Endothelial cell of umbilical vein (primary cell): Measurements from ENCODE around the gene TRMT44. TPM values are rescaled to one million over a fixed set of nuclear protein-coding genes. Genes with fewer than 3 reads are reported as not detected.

Experiments used
- BruUV-seq: library from RNA; stranded (reverse); fragments of 400-500 nt; replicated peaks from 2 replicates; lab custom pipeline; 2021; lab: Mats Ljungman, UMichigan
- CTCF ChIA-PET: fragments of 300-600, 350-600 bp; sonication (Branson Sonifier 250); formaldehyde crosslinking; loops from one replicate; lab custom pipeline; 2021; ENCODE audit warnings: antibody characterized with exemption, inconsistent platforms; lab: Charles Lee
- POLR2A ChIA-PET: fragments of 300-600, 350-600 bp; sonication (Branson Sonifier 250); formaldehyde crosslinking; loops from one replicate; lab custom pipeline; 2021; ENCODE audit warnings: antibody characterized with exemption, inconsistent platforms; lab: Charles Lee
- DNase-seq: peaks from one replicate; pipeline ENCODE4 v3.0.0-alpha.2; 2011; ENCODE audit warnings: low read depth, low spot score
- FAIRE-seq: peaks from 2 replicates; lab custom pipeline; 2011; peaks lifted over from hg19 to GRCh38; lab: Jason Lieb, UNC
- H2AFZ ChIP-seq: 2 replicates; pipeline ENCODE4 v1.6.0; 2012; ENCODE audit warnings: low read depth, low read length, control low read depth, inconsistent platforms
- H3K27ac ChIP-seq: 2 replicates; pipeline ENCODE4 v1.5.1; 2011; ENCODE audit warnings: low read depth, mild to moderate bottlenecking, control low read depth, low read length, moderate library complexity; ENCODE audit not compliant: insufficient read depth
- H3K27me3 ChIP-seq, 2 experiments: 2 replicates each; pipeline versions ENCODE4 v1.6.0 to v1.6.1; 2011; ENCODE audit warnings: low read length in 2 of 2, mixed read lengths in 1 of 2; ENCODE audit not compliant: control insufficient read depth in 2 of 2, insufficient read depth in 2 of 2
- H3K36me3 ChIP-seq, 2 experiments: 2 replicates in 1 of 2; 3 replicates in 1 of 2; pipeline ENCODE4 v1.5.1; 2011; ENCODE audit warnings: low read length in 2 of 2, mild to moderate bottlenecking in 1 of 2, moderate library complexity in 1 of 2; ENCODE audit not compliant: control insufficient read depth in 2 of 2, insufficient read depth in 2 of 2; ENCODE audit errors: extremely low read depth in 1 of 2
- H3K4me1 ChIP-seq: 3 replicates; pipeline ENCODE4 v1.5.1; 2011; ENCODE audit warnings: mild to moderate bottlenecking, low read length; ENCODE audit not compliant: control insufficient read depth, insufficient read depth; ENCODE audit errors: extremely low read depth
- H3K4me2 ChIP-seq: 2 replicates; pipeline ENCODE4 v1.6.1; 2011; ENCODE audit warnings: low read length, control low read depth, mixed read lengths; ENCODE audit not compliant: insufficient read depth
- H3K4me3 ChIP-seq, 3 experiments: fragments of 200-600 bp in 1 of 3; sonication (generic), shearing (Covaris generic) in 1 of 3; replicated peaks in 1 of 3; 2 replicates each; pipeline ENCODE4 v1.5.1; 2011 to 2016; ENCODE audit warnings: control low read depth in 3 of 3, low read length in 3 of 3, mild to moderate bottlenecking in 2 of 3, inconsistent platforms in 1 of 3, low read depth in 1 of 3, moderate library complexity in 1 of 3; ENCODE audit not compliant: insufficient read depth in 1 of 3
- H3K79me2 ChIP-seq: 2 replicates; pipeline ENCODE4 v1.6.0; 2012; ENCODE audit warnings: low read length, inconsistent platforms; ENCODE audit not compliant: control insufficient read depth, insufficient read depth
- H3K9ac ChIP-seq: replicated peaks from 2 replicates; pipeline ENCODE3; 2011; ENCODE audit warnings: low read length, control low read depth; ENCODE audit not compliant: insufficient read depth; ENCODE audit errors: extremely low read depth
- H3K9me1 ChIP-seq: replicated peaks from 3 replicates; pipeline ENCODE4 v1.6.0; 2011; ENCODE audit warnings: mild to moderate bottlenecking, low read length; ENCODE audit not compliant: control insufficient read depth, insufficient read depth; ENCODE audit errors: extremely low read depth
- H3K9me3 ChIP-seq: replicated peaks from 2 replicates; pipeline ENCODE4 v1.5.1; 2012; ENCODE audit warnings: low read length, inconsistent platforms; ENCODE audit not compliant: control insufficient read depth, insufficient read depth
- H4K20me1 ChIP-seq: replicated peaks from 2 replicates; pipeline ENCODE3; 2011; ENCODE audit warnings: mild to moderate bottlenecking, low read length; ENCODE audit not compliant: control insufficient read depth, insufficient read depth; ENCODE audit errors: extremely low read depth
- EZH2 ChIP-seq: IDR thresholded peaks from 2 replicates; pipeline ENCODE4 v1.6.1; 2012; ENCODE audit warnings: borderline replicate concordance, low read depth, mild to moderate bottlenecking, moderate library complexity, low read length, inconsistent platforms; ENCODE audit not compliant: severe bottlenecking
- FOS ChIP-seq: IDR thresholded peaks from 2 replicates; pipeline ENCODE4 v1.6.1; 2011; ENCODE audit warnings: mild to moderate bottlenecking, low read length, moderate library complexity, borderline replicate concordance; ENCODE audit not compliant: insufficient read depth
- GATA2 ChIP-seq: IDR thresholded peaks from 2 replicates; pipeline ENCODE4 v1.7.0; 2011; ENCODE audit warnings: low read depth, mild to moderate bottlenecking, moderate library complexity, mixed read lengths, low read length; ENCODE audit not compliant: insufficient read length, insufficient read depth
- JUN ChIP-seq: IDR thresholded peaks from 2 replicates; pipeline ENCODE4 v1.6.1; 2011; ENCODE audit warnings: borderline replicate concordance, low read depth; ENCODE audit not compliant: insufficient read length, insufficient read depth
- MYC ChIP-seq: IDR thresholded peaks from one replicate; pipeline ENCODE4 v1.6.1; 2011; ENCODE audit warnings: mild to moderate bottlenecking, low read depth, low read length
- POLR2A ChIP-seq: IDR thresholded peaks from 2 replicates; pipeline ENCODE4 v1.6.1; 2012; ENCODE audit warnings: low read depth, mild to moderate bottlenecking, control low read depth, low read length
- POLR2AphosphoS5 ChIP-seq: IDR thresholded peaks from 2 replicates; pipeline ENCODE4 v1.6.1; 2012; ENCODE audit warnings: low read depth, mild to moderate bottlenecking, control low read depth, low read length, moderate library complexity; ENCODE audit not compliant: insufficient read depth
- dilution Hi-C: fragments of 300-500 bp; cut with MboI; formaldehyde crosslinking; loops from one replicate; pipeline ENCODE4 v1.15.0; 2019; ENCODE audit warnings: low sequenced_read_pairs; ENCODE audit not compliant: extremely low pct_ligation_motif_present
- intact Hi-C: fragments of 100-400 bp; cut with micrococcal nuclease; formaldehyde crosslinking; loops from one replicate; pipeline ENCODE4 v1.10.0; 2022
- polyA plus RNA-seq, 4 experiments: library from polyadenylated mRNA; depleted of rRNA in 3 of 4; stranded (reverse) in 3 of 4; unstranded in 1 of 4; fragments of >200 nt; gene quantifications; 2 replicates each; pipeline versions ENCODE4 v1.2.1 to v1.2.3, GENCODE V29; 2011 to 2012; ENCODE audit warnings: missing spikeins in 1 of 4
- total RNA-seq: library from RNA; stranded (reverse); gene quantifications from 2 replicates; pipeline ENCODE4 v1.2.3, GENCODE V29; 2021
- TF ChIP-seq, protein P1 (sequence below): IDR thresholded peaks from 2 replicates; pipeline ENCODE4 v1.6.1; 2011; ENCODE audit not compliant: insufficient read depth, insufficient read length
- TF ChIP-seq, protein P2 (sequence below), 2 donors: IDR thresholded peaks; 1 replicate in 1 of 2; 2 replicates in 1 of 2; pipeline ENCODE4 v1.5.1; 2011; ENCODE audit warnings: low read length in 2 of 2, mild to moderate bottlenecking in 2 of 2, moderate library complexity in 2 of 2, control low read depth in 1 of 2, inconsistent platforms in 1 of 2, low read depth in 1 of 2; ENCODE audit not compliant: insufficient read depth in 1 of 2; ENCODE audit errors: extremely low read depth in 1 of 2

The TRMT44 gene
- total and polyA plus RNA-seq, 2 donors (not counting 3 experiments of a cell fraction or from before 2014, with no cell fraction given): 10.4 to 17.3 TPM

DNA sequence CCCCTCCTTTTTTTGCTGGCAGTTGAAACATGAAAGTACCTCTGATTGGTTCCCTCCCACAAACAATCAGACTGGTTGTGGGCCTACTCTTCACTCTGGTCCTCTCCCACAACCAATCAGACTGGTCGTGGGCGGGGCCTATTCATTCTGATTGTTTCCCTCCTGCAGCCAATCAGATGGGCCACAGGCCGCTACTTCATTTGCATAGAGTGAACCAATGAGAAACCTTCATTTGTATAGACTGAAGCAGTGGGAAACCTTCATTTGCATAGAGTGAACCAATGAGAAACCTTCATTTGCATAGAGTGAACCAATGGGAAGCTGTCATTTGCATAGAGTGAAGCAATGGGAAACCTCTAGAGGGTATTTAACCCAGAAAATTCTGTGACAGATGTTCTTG lies 55.2 kb downstream of the TRMT44 start:
- H3K4me3 ChIP-seq: no peak overlapping the region
- intact Hi-C loops: no loop called here
- H3K27ac ChIP-seq: no peak overlapping the region
- TF ChIP-seq, protein P1, sequence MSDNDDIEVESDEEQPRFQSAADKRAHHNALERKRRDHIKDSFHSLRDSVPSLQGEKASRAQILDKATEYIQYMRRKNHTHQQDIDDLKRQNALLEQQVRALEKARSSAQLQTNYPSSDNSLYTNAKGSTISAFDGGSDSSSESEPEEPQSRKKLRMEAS: no peak
- TF ChIP-seq MYC (no peak), POLR2A (no peak), JUN (no peak), FOS (no peak)
- TF ChIP-seq, protein P2, sequence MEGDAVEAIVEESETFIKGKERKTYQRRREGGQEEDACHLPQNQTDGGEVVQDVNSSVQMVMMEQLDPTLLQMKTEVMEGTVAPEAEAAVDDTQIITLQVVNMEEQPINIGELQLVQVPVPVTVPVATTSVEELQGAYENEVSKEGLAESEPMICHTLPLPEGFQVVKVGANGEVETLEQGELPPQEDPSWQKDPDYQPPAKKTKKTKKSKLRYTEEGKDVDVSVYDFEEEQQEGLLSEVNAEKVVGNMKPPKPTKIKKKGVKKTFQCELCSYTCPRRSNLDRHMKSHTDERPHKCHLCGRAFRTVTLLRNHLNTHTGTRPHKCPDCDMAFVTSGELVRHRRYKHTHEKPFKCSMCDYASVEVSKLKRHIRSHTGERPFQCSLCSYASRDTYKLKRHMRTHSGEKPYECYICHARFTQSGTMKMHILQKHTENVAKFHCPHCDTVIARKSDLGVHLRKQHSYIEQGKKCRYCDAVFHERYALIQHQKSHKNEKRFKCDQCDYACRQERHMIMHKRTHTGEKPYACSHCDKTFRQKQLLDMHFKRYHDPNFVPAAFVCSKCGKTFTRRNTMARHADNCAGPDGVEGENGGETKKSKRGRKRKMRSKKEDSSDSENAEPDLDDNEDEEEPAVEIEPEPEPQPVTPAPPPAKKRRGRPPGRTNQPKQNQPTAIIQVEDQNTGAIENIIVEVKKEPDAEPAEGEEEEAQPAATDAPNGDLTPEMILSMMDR (IDR thresholded peaks at IDR 0.05; ENCODE audit: extremely low read depth in 1 of 2, insufficient read depth in 1 of 2, low read depth in 1 of 2, low read length in 2 of 2): no peak
- no peaks in the 10 kb centered on the region for H4K20me1 ChIP-seq
- BruUV-seq: no TSS peak
- POLR2A ChIA-PET: no interaction called here
- dilution Hi-C loops: no loop called here
- no peak overlapping the region for H3K9ac ChIP-seq
- H3K4me2 ChIP-seq: no peak overlapping the region
- no peaks in the 10 kb centered on the region for H3K9me1 ChIP-seq
- CTCF ChIA-PET: interaction anchor here (1.4 kb wide), 1 partner anchor 27 kb away, joined by 5 read pairs; no protein-coding TSS in a partner anchor
- no peaks in the 10 kb centered on the region for H3K9me3 ChIP-seq
- H2AFZ ChIP-seq: no peak overlapping the region
- DNase-seq (no peak), FAIRE-seq (no peak)
- H3K79me2 ChIP-seq: no peaks in the 10 kb centered on the region
- no peaks in the 10 kb centered on the region for H3K36me3 ChIP-seq
- no peaks in the 10 kb centered on the region for H3K4me1 ChIP-seq
- no peaks in the 10 kb centered on the region for H3K27me3 ChIP-seq

- BruUV-seq: no TSS peak
- intact Hi-C loops: no loop called here
- no peak for TF ChIP-seq EZH2
- no peak for TF ChIP-seq POLR2A
- TF ChIP-seq FOS: no peak
- TF ChIP-seq MYC: no peak
- TF ChIP-seq JUN: no peak
- no peak for TF ChIP-seq GATA2
- no peak for TF ChIP-seq POLR2AphosphoS5
- TF ChIP-seq, protein P1: no peak
- TF ChIP-seq, protein P2 (IDR thresholded peaks at IDR 0.05; ENCODE audit: extremely low read depth in 1 of 2, insufficient read depth in 1 of 2, low read depth in 1 of 2, low read length in 2 of 2): no peak
Observed at GRCh38 chr4:8497762-8498161, 57.2 kb downstream of the TRMT44 start.

More at GRCh38 chr4:8497762-8498161, 57.2 kb downstream of the TRMT44 start:
- H3K4me3 ChIP-seq: no peak overlapping the region
- no peaks in the 10 kb centered on the region for H3K79me2 ChIP-seq
- dilution Hi-C loops: no loop called here
- no peak overlapping the region for H3K27ac ChIP-seq
- DNase-seq (no peak), FAIRE-seq (no peak)
- ChIA-PET CTCF (no interaction called here), POLR2A (no interaction called here)
- H3K36me3 ChIP-seq: no peaks in the 10 kb centered on the region
- no peaks in the 10 kb centered on the region for H3K27me3 ChIP-seq
- no peak overlapping the region for H2AFZ ChIP-seq
- no peaks in the 10 kb centered on the region for H3K4me1 ChIP-seq
- H3K4me2 ChIP-seq: no peak overlapping the region
- no peaks in the 10 kb centered on the region for H3K9me3 ChIP-seq
- no peak overlapping the region for H3K9ac ChIP-seq
- H3K9me1 ChIP-seq: no peaks in the 10 kb centered on the region
- no peaks in the 10 kb centered on the region for H4K20me1 ChIP-seq
